ENCODE results near the gene TMEM134. TPM values are rescaled to one million over a fixed set of nuclear protein-coding genes. Genes with fewer than 3 reads are reported as not detected.

Gene TMEM134
- total and polyA plus RNA-seq, 2 donors (not counting 3 experiments of a cell fraction or from before 2014, with no cell fraction given), result 33.4 to 207 TPM

DNA sequence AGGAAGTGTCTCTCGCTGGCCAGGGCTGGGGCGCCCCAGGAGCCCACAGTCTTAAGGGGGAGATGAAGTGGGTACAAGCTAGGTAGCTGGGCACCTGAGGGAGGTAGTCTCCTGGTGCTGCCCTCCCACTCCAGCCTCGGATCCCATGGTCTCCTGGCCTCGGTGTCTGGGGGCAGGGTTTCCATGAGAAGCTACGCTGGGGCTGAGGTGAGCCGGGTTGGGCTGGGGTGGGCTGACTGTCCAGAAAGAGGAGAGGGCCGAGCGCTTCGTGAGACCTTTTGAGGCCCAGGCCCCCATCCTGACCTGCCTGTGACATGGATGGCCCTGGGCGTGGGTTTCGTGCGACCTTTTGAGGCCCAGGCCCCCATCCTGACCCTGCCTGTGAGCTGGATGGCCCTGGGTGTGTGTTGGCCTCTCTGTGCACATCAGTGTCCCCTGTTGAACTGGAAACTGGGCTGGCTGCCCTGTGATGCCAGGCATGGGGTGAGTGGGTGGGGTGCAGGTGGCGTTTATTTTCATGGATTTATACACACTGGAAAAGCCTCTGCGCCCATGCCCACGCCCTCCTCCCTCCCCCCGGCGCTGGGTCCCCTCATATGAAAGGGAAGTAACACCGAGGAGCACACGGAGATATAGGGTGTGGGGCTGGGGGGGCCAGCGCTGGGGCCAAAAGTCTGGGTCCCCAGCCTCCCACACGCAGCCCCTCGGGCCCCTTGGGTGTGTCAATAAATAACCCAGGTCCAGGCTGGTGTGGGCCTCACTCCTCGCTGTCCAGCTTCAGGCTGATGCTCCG is 22.4 kb upstream of the TMEM134 start:
- peaks cover 0 to 9% of the 10 kb centered on the region in 2 experiments for H3K36me3 ChIP-seq (ENCODE audit: control insufficient read depth in 2 of 2, extremely low read depth in 1 of 2, insufficient read depth in 2 of 2, low read length in 2 of 2)
- CTCF ChIA-PET, result interaction anchor here (1.2 to 2.6 kb wide), 2 partner anchors 90 to 134 kb away, joined by 3 to 10 read pairs; partner anchors contain the start of gene PPP1CA
- no peaks in the 10 kb centered on the region for H3K27me3 ChIP-seq (ENCODE audit: control insufficient read depth in 2 of 2, insufficient read depth in 2 of 2, low read length in 2 of 2)
- no peaks in the 10 kb centered on the region for H3K4me1 ChIP-seq (ENCODE audit: control insufficient read depth, extremely low read depth, insufficient read depth, low read length)
- no peaks in the 10 kb centered on the region for H3K9me3 ChIP-seq (replicated peaks; ENCODE audit: control insufficient read depth, insufficient read depth, low read length)
- H2AFZ ChIP-seq (ENCODE audit: low read depth, low read length), result no peak overlapping the region
- DNase-seq (ENCODE audit: low read depth, low spot score), result no peak
- intact Hi-C loops (cut with micrococcal nuclease) (no loop called here), dilution Hi-C loops (cut with MboI; ENCODE audit: extremely low pct_ligation_motif_present, low sequenced_read_pairs) (no loop called here)
- no TSS peak for BruUV-seq (replicated peaks)
- no peak overlapping the region for H3K4me3 ChIP-seq (replicated peaks in 1 of 3; ENCODE audit: insufficient read depth in 1 of 3, low read depth in 1 of 3, low read length in 3 of 3)
- no peak for TF ChIP-seq POLR2A (IDR thresholded peaks at IDR 0.05; ENCODE audit: low read depth, low read length)
- TF ChIP-seq, protein P1, sequence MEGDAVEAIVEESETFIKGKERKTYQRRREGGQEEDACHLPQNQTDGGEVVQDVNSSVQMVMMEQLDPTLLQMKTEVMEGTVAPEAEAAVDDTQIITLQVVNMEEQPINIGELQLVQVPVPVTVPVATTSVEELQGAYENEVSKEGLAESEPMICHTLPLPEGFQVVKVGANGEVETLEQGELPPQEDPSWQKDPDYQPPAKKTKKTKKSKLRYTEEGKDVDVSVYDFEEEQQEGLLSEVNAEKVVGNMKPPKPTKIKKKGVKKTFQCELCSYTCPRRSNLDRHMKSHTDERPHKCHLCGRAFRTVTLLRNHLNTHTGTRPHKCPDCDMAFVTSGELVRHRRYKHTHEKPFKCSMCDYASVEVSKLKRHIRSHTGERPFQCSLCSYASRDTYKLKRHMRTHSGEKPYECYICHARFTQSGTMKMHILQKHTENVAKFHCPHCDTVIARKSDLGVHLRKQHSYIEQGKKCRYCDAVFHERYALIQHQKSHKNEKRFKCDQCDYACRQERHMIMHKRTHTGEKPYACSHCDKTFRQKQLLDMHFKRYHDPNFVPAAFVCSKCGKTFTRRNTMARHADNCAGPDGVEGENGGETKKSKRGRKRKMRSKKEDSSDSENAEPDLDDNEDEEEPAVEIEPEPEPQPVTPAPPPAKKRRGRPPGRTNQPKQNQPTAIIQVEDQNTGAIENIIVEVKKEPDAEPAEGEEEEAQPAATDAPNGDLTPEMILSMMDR (IDR thresholded peaks at IDR 0.05; ENCODE audit: extremely low read depth in 1 of 2, insufficient read depth in 1 of 2, low read depth in 1 of 2, low read length in 2 of 2), result no peak
- TF ChIP-seq MYC (IDR thresholded peaks at IDR 0.05; ENCODE audit: low read depth, low read length), result no peak
- no peak for TF ChIP-seq POLR2AphosphoS5 (IDR thresholded peaks at IDR 0.05; ENCODE audit: insufficient read depth, low read depth, low read length)
- no peak overlapping the region for H3K4me2 ChIP-seq (ENCODE audit: insufficient read depth, low read length)
- POLR2A ChIA-PET, result no interaction called here
- H4K20me1 ChIP-seq (replicated peaks; ENCODE audit: control insufficient read depth, extremely low read depth, insufficient read depth, low read length), result no peaks in the 10 kb centered on the region
- no peaks in the 10 kb centered on the region for H3K79me2 ChIP-seq (ENCODE audit: control insufficient read depth, insufficient read depth, low read length)
- no peaks in the 10 kb centered on the region for H3K9me1 ChIP-seq (replicated peaks; ENCODE audit: control insufficient read depth, extremely low read depth, insufficient read depth, low read length)
- no peak overlapping the region for H3K9ac ChIP-seq (replicated peaks; ENCODE audit: extremely low read depth, insufficient read depth, low read length)
- H3K27ac ChIP-seq (ENCODE audit: insufficient read depth, low read depth, low read length), result no peak overlapping the region
- no peak for FAIRE-seq

DNA sequence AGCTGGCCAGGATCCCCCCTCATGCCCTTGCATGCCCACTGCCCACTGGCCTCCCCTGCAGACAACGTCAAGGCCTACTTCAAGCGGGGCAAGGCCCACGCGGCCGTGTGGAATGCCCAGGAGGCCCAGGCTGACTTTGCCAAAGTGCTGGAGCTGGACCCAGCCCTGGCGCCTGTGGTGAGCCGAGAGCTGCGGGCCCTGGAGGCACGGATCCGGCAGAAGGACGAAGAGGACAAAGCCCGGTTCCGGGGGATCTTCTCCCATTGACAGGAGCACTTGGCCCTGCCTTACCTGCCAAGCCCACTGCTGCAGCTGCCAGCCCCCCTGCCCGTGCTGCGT is 21.6 kb upstream of the TMEM134 start:
- BruUV-seq (replicated peaks), result TSS peak; percentile 15
- no peaks in the 10 kb centered on the region for H3K79me2 ChIP-seq (ENCODE audit: control insufficient read depth, insufficient read depth, low read length)
- POLR2A ChIA-PET, result no interaction called here

More for the DNA sequence above, 21.6 kb upstream of the TMEM134 start:
- H3K9ac ChIP-seq (replicated peaks; ENCODE audit: extremely low read depth, insufficient read depth, low read length), result no peak overlapping the region
- dilution Hi-C loops (cut with MboI; ENCODE audit: extremely low pct_ligation_motif_present, low sequenced_read_pairs) (no loop called here), intact Hi-C loops (cut with micrococcal nuclease) (no loop called here)
- TF ChIP-seq JUN (IDR thresholded peaks at IDR 0.05; ENCODE audit: borderline replicate concordance, insufficient read depth, insufficient read length, low read depth), result no peak
- TF ChIP-seq, protein P2, sequence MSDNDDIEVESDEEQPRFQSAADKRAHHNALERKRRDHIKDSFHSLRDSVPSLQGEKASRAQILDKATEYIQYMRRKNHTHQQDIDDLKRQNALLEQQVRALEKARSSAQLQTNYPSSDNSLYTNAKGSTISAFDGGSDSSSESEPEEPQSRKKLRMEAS (IDR thresholded peaks at IDR 0.05; ENCODE audit: insufficient read depth, insufficient read length), result no peak
- no peak for TF ChIP-seq POLR2AphosphoS5 (IDR thresholded peaks at IDR 0.05; ENCODE audit: insufficient read depth, low read depth, low read length)
- TF ChIP-seq, protein P1 (IDR thresholded peaks at IDR 0.05; ENCODE audit: extremely low read depth in 1 of 2, insufficient read depth in 1 of 2, low read depth in 1 of 2, low read length in 2 of 2), result no peak
- no peak for TF ChIP-seq GATA2 (IDR thresholded peaks at IDR 0.05; ENCODE audit: insufficient read depth, insufficient read length, low read depth, low read length)
- TF ChIP-seq FOS (IDR thresholded peaks at IDR 0.05; ENCODE audit: borderline replicate concordance, insufficient read depth, low read length), result no peak
- H3K36me3 ChIP-seq (ENCODE audit: control insufficient read depth in 2 of 2, extremely low read depth in 1 of 2, insufficient read depth in 2 of 2, low read length in 2 of 2), result peaks cover 0 to 9% of the 10 kb centered on the region in 2 experiments
- FAIRE-seq (no peak), DNase-seq (ENCODE audit: low read depth, low spot score) (no peak)
- CTCF ChIA-PET, result interaction anchor here (1.1 to 2.6 kb wide), 3 partner anchors 89 to 134 kb away, joined by 3 to 10 read pairs (median 3); partner anchors contain the start of gene PPP1CA
- no peak overlapping the region for H2AFZ ChIP-seq (ENCODE audit: low read depth, low read length)
- H3K27me3 ChIP-seq (ENCODE audit: control insufficient read depth in 2 of 2, insufficient read depth in 2 of 2, low read length in 2 of 2), result no peaks in the 10 kb centered on the region
- no peak overlapping the region for H3K4me3 ChIP-seq (replicated peaks in 1 of 3; ENCODE audit: insufficient read depth in 1 of 3, low read depth in 1 of 3, low read length in 3 of 3)
- no peak overlapping the region for H3K27ac ChIP-seq (ENCODE audit: insufficient read depth, low read depth, low read length)
- no peaks in the 10 kb centered on the region for H3K4me1 ChIP-seq (ENCODE audit: control insufficient read depth, extremely low read depth, insufficient read depth, low read length)
- no peak overlapping the region for H3K4me2 ChIP-seq (ENCODE audit: insufficient read depth, low read length)
- H4K20me1 ChIP-seq (replicated peaks; ENCODE audit: control insufficient read depth, extremely low read depth, insufficient read depth, low read length), result no peaks in the 10 kb centered on the region
- H3K9me3 ChIP-seq (replicated peaks; ENCODE audit: control insufficient read depth, insufficient read depth, low read length), result no peaks in the 10 kb centered on the region
- no peaks in the 10 kb centered on the region for H3K9me1 ChIP-seq (replicated peaks; ENCODE audit: control insufficient read depth, extremely low read depth, insufficient read depth, low read length)
